ENCODE data around the gene C10orf67. TPM values are rescaled to one million over a fixed set of nuclear protein-coding genes. Genes with fewer than 3 reads are reported as not detected.

C10orf67 gene
- polyA plus RNA-seq, 1 donor from 2014 or later = 0.48 TPM

GRCh38 chr10:23281044-23281433, 63.6 kb downstream of the C10orf67 start:
- no peaks in the 10 kb centered on the region for H3K27me3 ChIP-seq (ENCODE audit: insufficient read depth, low read depth, low read length)
- H2AFZ ChIP-seq (ENCODE audit: low read depth, low read length) = no peak overlapping the region
- H3K9ac ChIP-seq (ENCODE audit: low read length) = no peak overlapping the region
- H3K9me3 ChIP-seq (ENCODE audit: low read length) = no peaks in the 10 kb centered on the region
- no peaks in the 10 kb centered on the region for H3K79me2 ChIP-seq (replicated peaks; ENCODE audit: insufficient read depth, low read length)
- H3K27ac ChIP-seq (ENCODE audit: low read length) = no peak overlapping the region
- no peak overlapping the region for H3K4me3 ChIP-seq (ENCODE audit: low read length)
- TF ChIP-seq SMC3 (conservative IDR thresholded peaks at IDR 0.05; ENCODE audit: poor library complexity) = no peak
- TF ChIP-seq TAF1 (IDR thresholded peaks at IDR 0.05; ENCODE audit: low read depth) = no peak
- TF ChIP-seq POLR2AphosphoS5 (IDR thresholded peaks at IDR 0.05) = no peak
- TF ChIP-seq RAD21 (conservative IDR thresholded peaks at IDR 0.05) = no peak
- no peak for TF ChIP-seq MXI1 (conservative IDR thresholded peaks at IDR 0.05; ENCODE audit: poor library complexity, severe bottlenecking)
- TF ChIP-seq EZH2 (IDR thresholded peaks at IDR 0.05; ENCODE audit: borderline replicate concordance, insufficient read depth, low read length, poor library complexity, severe bottlenecking) = no peak
- no peak for TF ChIP-seq EP300 (conservative IDR thresholded peaks at IDR 0.05; ENCODE audit: poor library complexity, severe bottlenecking)
- TF ChIP-seq, protein P1, sequence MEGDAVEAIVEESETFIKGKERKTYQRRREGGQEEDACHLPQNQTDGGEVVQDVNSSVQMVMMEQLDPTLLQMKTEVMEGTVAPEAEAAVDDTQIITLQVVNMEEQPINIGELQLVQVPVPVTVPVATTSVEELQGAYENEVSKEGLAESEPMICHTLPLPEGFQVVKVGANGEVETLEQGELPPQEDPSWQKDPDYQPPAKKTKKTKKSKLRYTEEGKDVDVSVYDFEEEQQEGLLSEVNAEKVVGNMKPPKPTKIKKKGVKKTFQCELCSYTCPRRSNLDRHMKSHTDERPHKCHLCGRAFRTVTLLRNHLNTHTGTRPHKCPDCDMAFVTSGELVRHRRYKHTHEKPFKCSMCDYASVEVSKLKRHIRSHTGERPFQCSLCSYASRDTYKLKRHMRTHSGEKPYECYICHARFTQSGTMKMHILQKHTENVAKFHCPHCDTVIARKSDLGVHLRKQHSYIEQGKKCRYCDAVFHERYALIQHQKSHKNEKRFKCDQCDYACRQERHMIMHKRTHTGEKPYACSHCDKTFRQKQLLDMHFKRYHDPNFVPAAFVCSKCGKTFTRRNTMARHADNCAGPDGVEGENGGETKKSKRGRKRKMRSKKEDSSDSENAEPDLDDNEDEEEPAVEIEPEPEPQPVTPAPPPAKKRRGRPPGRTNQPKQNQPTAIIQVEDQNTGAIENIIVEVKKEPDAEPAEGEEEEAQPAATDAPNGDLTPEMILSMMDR (IDR thresholded peaks at IDR 0.05; ENCODE audit: poor library complexity, severe bottlenecking) = no peak
- H3K4me2 ChIP-seq (ENCODE audit: low read length) = no peak overlapping the region
- no peaks in the 10 kb centered on the region for H3K36me3 ChIP-seq (ENCODE audit: insufficient read depth, low read length)
- H3K9me2 ChIP-seq (ENCODE audit: insufficient read depth, low read length) = no peaks in the 10 kb centered on the region
- no peaks in the 10 kb centered on the region for H3F3A ChIP-seq (ENCODE audit: insufficient read depth, low read length, poor library complexity, severe bottlenecking)
- H4K20me1 ChIP-seq (ENCODE audit: insufficient read depth) = no peaks in the 10 kb centered on the region

DNA sequence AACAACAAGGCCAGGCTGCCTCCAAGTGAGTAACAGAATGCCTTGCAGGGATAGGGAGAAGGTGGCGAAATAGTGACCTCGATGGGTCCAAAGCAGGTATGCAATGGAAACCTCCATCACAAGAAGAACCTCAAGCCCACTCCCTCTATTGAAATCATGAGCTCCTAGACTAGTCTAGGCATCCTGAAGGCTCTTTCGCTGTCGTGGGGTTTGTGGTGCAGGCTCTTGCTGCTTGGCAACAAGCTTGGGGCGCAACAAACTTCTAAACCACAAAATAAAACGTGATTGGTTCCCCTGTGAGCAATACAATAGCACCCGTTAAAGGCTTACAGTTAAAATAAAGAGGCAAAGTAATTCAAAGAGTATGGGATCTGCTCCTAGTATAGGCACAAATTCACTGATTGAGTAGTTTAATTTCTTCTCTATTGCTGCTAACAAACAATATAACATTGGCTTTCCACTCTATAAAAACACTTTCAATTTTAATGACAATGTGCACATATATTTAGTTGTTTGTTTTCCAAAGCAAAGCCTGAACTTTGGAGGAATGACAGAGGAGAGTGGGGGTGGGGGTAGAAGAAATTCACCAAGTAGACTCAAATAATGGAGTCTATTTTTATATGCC, 64.1 kb downstream of the C10orf67 start:
- no peak overlapping the region for H3K4me3 ChIP-seq (ENCODE audit: low read length)
- TF ChIP-seq MXI1 (conservative IDR thresholded peaks at IDR 0.05; ENCODE audit: poor library complexity, severe bottlenecking) (no peak), RAD21 (conservative IDR thresholded peaks at IDR 0.05) (no peak), EP300 (conservative IDR thresholded peaks at IDR 0.05; ENCODE audit: poor library complexity, severe bottlenecking) (no peak), EZH2 (IDR thresholded peaks at IDR 0.05; ENCODE audit: borderline replicate concordance, insufficient read depth, low read length, poor library complexity, severe bottlenecking) (no peak), REST (IDR thresholded peaks at IDR 0.05; ENCODE audit: borderline replicate concordance) (no peak), SMC3 (conservative IDR thresholded peaks at IDR 0.05; ENCODE audit: poor library complexity) (no peak)
- TF ChIP-seq, protein P1 (IDR thresholded peaks at IDR 0.05; ENCODE audit: poor library complexity, severe bottlenecking) = no peak
- H3K9ac ChIP-seq (ENCODE audit: low read length) = no peak overlapping the region
- H2AFZ ChIP-seq (ENCODE audit: low read depth, low read length) = no peak overlapping the region
- no peak overlapping the region for H3K4me2 ChIP-seq (ENCODE audit: low read length)
- no peaks in the 10 kb centered on the region for H4K20me1 ChIP-seq (ENCODE audit: insufficient read depth)
- no peak overlapping the region for H3K27ac ChIP-seq (ENCODE audit: low read length)
- H3K36me3 ChIP-seq (ENCODE audit: insufficient read depth, low read length) = no peaks in the 10 kb centered on the region
- H3K27me3 ChIP-seq (ENCODE audit: insufficient read depth, low read depth, low read length) = no peaks in the 10 kb centered on the region
- H3K79me2 ChIP-seq (replicated peaks; ENCODE audit: insufficient read depth, low read length) = no peaks in the 10 kb centered on the region
- no peaks in the 10 kb centered on the region for H3K9me3 ChIP-seq (ENCODE audit: low read length)
- H3F3A ChIP-seq (ENCODE audit: insufficient read depth, low read length, poor library complexity, severe bottlenecking) = no peaks in the 10 kb centered on the region
- H3K9me2 ChIP-seq (ENCODE audit: insufficient read depth, low read length) = no peaks in the 10 kb centered on the region
